Measurements from ENCODE around the gene ZNF777. TPM values are rescaled to one million over a fixed set of nuclear protein-coding genes. Genes with fewer than 3 reads are reported as not detected.

ZNF777 gene
- total RNA-seq, 1 donor from 2014 or later = 17.2 TPM

- Mint-ChIP-seq H3K4me1 (ENCODE audit: low read depth, unreplicated experiment) (peaks cover 2% of the 10 kb centered on the region), H3K27me3 (ENCODE audit: low read depth, unreplicated experiment) (no peaks in the 10 kb centered on the region), H3K36me3 (ENCODE audit: low read depth, unreplicated experiment) (peaks cover 15% of the 10 kb centered on the region), H3K27ac (ENCODE audit: unreplicated experiment) (no peak overlapping the region), H3K4me3 (ENCODE audit: unreplicated experiment) (no peak overlapping the region), H3K9me3 (ENCODE audit: unreplicated experiment) (no peaks in the 10 kb centered on the region)
- no peaks in the 10 kb centered on the region for H3K79me2 ChIP-seq (ENCODE audit: insufficient read depth, low read length)
- H4K20me1 ChIP-seq (ENCODE audit: insufficient read depth, low read length) = peaks cover 8% of the 10 kb centered on the region
- H3K4me1 ChIP-seq (ENCODE audit: insufficient read depth, low read length) = no peaks in the 10 kb centered on the region
- no peak for TF ChIP-seq EZH2 (IDR thresholded peaks at IDR 0.05; ENCODE audit: insufficient read depth, low read length)
- TF ChIP-seq CTCF (IDR thresholded peaks at IDR 0.05; ENCODE audit: insufficient read depth, low read depth, low read length) = no peak
- DNase-seq (ENCODE audit: low read depth) = no peak
- H3K27ac ChIP-seq (ENCODE audit: low read depth, low read length) = no peak overlapping the region
- peaks cover 24% of the 10 kb centered on the region for H3K36me3 ChIP-seq (ENCODE audit: insufficient read depth, low read length)
- no peak overlapping the region for H3K4me3 ChIP-seq (ENCODE audit: insufficient read depth, low read depth, low read length)
- H2AFZ ChIP-seq (ENCODE audit: low read depth, low read length) = no peak overlapping the region
- H3K9ac ChIP-seq (ENCODE audit: low read length) = no peak overlapping the region
- H3K27me3 ChIP-seq (ENCODE audit: insufficient read depth, low read length) = no peaks in the 10 kb centered on the region
- no peaks in the 10 kb centered on the region for H3K9me3 ChIP-seq (ENCODE audit: insufficient read depth, low read depth, low read length)
- no peak for FAIRE-seq
- H3K4me2 ChIP-seq (ENCODE audit: low read length) = no peak overlapping the region
Observed at GRCh38 chr7:149444287-149444686, 16.6 kb downstream of the ZNF777 start.

GRCh38 chr7:149443523-149443922 is 17.3 kb downstream of the ZNF777 start:
- Histone ChIP-seq H3K36me3 (ENCODE audit: insufficient read depth, low read length) (peaks cover 24% of the 10 kb centered on the region), H3K4me2 (ENCODE audit: low read length) (no peak overlapping the region), H4K20me1 (ENCODE audit: insufficient read depth, low read length) (peaks cover 12% of the 10 kb centered on the region), H3K27me3 (ENCODE audit: insufficient read depth, low read length) (no peaks in the 10 kb centered on the region), H3K4me1 (ENCODE audit: insufficient read depth, low read length) (no peaks in the 10 kb centered on the region), H3K79me2 (ENCODE audit: insufficient read depth, low read length) (no peaks in the 10 kb centered on the region), H3K4me3 (ENCODE audit: insufficient read depth, low read depth, low read length) (no peak overlapping the region), H2AFZ (ENCODE audit: low read depth, low read length) (no peak overlapping the region), H3K27ac (ENCODE audit: low read depth, low read length) (no peak overlapping the region), H3K9ac (ENCODE audit: low read length) (no peak overlapping the region), H3K9me3 (ENCODE audit: insufficient read depth, low read depth, low read length) (no peaks in the 10 kb centered on the region)
- Mint-ChIP-seq H3K36me3 (ENCODE audit: low read depth, unreplicated experiment) (peaks cover 16% of the 10 kb centered on the region), H3K4me3 (ENCODE audit: unreplicated experiment) (no peak overlapping the region), H3K9me3 (ENCODE audit: unreplicated experiment) (no peaks in the 10 kb centered on the region), H3K4me1 (ENCODE audit: low read depth, unreplicated experiment) (peaks cover 5% of the 10 kb centered on the region), H3K27me3 (ENCODE audit: low read depth, unreplicated experiment) (no peaks in the 10 kb centered on the region), H3K27ac (ENCODE audit: unreplicated experiment) (no peak overlapping the region)
- no peak for TF ChIP-seq EZH2 (IDR thresholded peaks at IDR 0.05; ENCODE audit: insufficient read depth, low read length)
- TF ChIP-seq CTCF (IDR thresholded peaks at IDR 0.05; ENCODE audit: insufficient read depth, low read depth, low read length) = no peak
- DNase-seq (ENCODE audit: low read depth) = no peak
- no peak for FAIRE-seq

- Mint-ChIP-seq H3K4me1 (ENCODE audit: low read depth, unreplicated experiment) (peaks cover 5% of the 10 kb centered on the region), H3K27ac (ENCODE audit: unreplicated experiment) (no peak overlapping the region), H3K4me3 (ENCODE audit: unreplicated experiment) (no peak overlapping the region), H3K27me3 (ENCODE audit: low read depth, unreplicated experiment) (no peaks in the 10 kb centered on the region), H3K36me3 (ENCODE audit: low read depth, unreplicated experiment) (peaks cover 16% of the 10 kb centered on the region), H3K9me3 (ENCODE audit: unreplicated experiment) (no peaks in the 10 kb centered on the region)
- no peak overlapping the region for H3K4me3 ChIP-seq (ENCODE audit: insufficient read depth, low read depth, low read length)
- H3K36me3 ChIP-seq (ENCODE audit: insufficient read depth, low read length) = peaks cover 24% of the 10 kb centered on the region
- H3K4me2 ChIP-seq (ENCODE audit: low read length) = no peak overlapping the region
- no peak overlapping the region for H3K27ac ChIP-seq (ENCODE audit: low read depth, low read length)
- no peaks in the 10 kb centered on the region for H3K79me2 ChIP-seq (ENCODE audit: insufficient read depth, low read length)
- H3K9me3 ChIP-seq (ENCODE audit: insufficient read depth, low read depth, low read length) = no peaks in the 10 kb centered on the region
- FAIRE-seq = no peak
- H3K4me1 ChIP-seq (ENCODE audit: insufficient read depth, low read length) = no peaks in the 10 kb centered on the region
- no peaks in the 10 kb centered on the region for H3K27me3 ChIP-seq (ENCODE audit: insufficient read depth, low read length)
- TF ChIP-seq EZH2 (IDR thresholded peaks at IDR 0.05; ENCODE audit: insufficient read depth, low read length) (no peak), CTCF (IDR thresholded peaks at IDR 0.05; ENCODE audit: insufficient read depth, low read depth, low read length) (no peak)
- H2AFZ ChIP-seq (ENCODE audit: low read depth, low read length) = no peak overlapping the region
- peaks cover 12% of the 10 kb centered on the region for H4K20me1 ChIP-seq (ENCODE audit: insufficient read depth, low read length)
- no peak for DNase-seq (ENCODE audit: low read depth)
- H3K9ac ChIP-seq (ENCODE audit: low read length) = no peak overlapping the region
Observed at GRCh38 chr7:149442924-149443323, 17.9 kb downstream of the ZNF777 start.
